ENCODE results near the gene MRPL39.

The MRPL39 gene

DNA sequence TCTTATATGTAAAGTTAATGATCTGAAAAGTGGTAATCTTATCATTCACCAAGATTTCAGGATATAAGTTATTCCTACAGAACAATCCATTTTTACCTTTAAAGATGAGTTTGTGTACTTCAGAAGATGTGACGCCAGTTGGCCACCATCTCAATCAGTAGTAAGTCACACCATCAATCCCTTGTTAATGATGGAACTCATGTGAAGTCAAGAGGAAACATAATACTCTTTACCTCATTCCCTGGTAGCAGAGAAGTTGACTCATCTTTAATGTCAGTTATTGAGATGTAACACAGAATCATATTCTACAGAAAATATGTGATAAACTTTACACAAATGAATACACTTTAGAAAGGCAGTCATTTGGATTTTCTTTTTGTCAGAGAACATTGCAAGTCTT, 38.2 kb downstream of the MRPL39 start:
- TF ChIP-seq, protein P1, sequence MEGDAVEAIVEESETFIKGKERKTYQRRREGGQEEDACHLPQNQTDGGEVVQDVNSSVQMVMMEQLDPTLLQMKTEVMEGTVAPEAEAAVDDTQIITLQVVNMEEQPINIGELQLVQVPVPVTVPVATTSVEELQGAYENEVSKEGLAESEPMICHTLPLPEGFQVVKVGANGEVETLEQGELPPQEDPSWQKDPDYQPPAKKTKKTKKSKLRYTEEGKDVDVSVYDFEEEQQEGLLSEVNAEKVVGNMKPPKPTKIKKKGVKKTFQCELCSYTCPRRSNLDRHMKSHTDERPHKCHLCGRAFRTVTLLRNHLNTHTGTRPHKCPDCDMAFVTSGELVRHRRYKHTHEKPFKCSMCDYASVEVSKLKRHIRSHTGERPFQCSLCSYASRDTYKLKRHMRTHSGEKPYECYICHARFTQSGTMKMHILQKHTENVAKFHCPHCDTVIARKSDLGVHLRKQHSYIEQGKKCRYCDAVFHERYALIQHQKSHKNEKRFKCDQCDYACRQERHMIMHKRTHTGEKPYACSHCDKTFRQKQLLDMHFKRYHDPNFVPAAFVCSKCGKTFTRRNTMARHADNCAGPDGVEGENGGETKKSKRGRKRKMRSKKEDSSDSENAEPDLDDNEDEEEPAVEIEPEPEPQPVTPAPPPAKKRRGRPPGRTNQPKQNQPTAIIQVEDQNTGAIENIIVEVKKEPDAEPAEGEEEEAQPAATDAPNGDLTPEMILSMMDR (IDR thresholded peaks at IDR 0.05; ENCODE audit: low read depth, low read length, missing control alignments): no peak
- H3K4me3 ChIP-seq (ENCODE audit: low read depth, low read length): peak overlapping the region; percentile 40; the same call in 1 of the 2 replicates
- DNase-seq (ENCODE audit: low read depth): no peak

DNA sequence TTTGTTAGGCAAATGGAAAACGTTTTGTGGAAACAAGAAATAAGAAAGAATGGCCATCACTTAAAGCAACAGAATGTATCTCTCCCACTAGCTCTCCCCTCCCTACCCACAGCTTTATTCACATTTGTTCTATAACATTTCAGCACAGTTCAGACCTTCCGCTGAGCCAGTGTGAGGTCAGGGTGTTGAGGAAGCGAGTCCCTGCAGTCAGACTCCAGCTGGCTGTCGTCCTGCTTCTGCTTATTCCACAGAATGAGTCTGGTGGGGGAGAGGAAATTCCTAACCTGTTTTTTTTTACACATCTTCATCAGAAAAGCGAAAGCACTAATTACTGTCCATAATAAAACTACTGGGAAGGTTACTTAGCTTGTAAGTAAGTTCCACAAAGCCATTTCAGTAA, 39.0 kb downstream of the MRPL39 start:
- no peak for DNase-seq (ENCODE audit: low read depth)
- TF ChIP-seq, protein P1 (IDR thresholded peaks at IDR 0.05; ENCODE audit: low read depth, low read length, missing control alignments): no peak
- H3K4me3 ChIP-seq (ENCODE audit: low read depth, low read length): peak overlapping the region; percentile 90

DNA sequence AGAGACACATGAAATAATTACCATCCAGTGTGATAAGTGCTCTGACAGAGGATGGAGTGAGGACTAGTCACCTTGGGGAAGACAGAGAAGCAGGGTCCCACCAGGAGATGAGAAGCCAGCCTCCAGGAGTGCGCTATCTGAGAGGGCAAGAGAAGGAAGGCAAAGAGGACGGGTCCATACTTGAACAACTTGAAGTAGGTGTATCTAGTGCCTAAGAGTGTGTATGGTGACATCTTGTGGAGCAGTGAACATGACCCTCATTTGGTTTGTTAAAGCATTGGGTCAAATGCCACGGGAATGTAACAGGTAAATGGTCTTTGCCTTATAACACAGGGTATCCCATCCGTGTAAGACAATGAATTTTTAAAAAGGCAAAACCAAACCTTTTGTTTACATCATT, 39.8 kb downstream of the MRPL39 start:
- H3K4me3 ChIP-seq (ENCODE audit: low read depth, low read length): peak overlapping the region; percentile 90
- TF ChIP-seq, protein P1 (IDR thresholded peaks at IDR 0.05; ENCODE audit: low read depth, low read length, missing control alignments): peak; percentile 38
- no peak for DNase-seq (ENCODE audit: low read depth)

DNA sequence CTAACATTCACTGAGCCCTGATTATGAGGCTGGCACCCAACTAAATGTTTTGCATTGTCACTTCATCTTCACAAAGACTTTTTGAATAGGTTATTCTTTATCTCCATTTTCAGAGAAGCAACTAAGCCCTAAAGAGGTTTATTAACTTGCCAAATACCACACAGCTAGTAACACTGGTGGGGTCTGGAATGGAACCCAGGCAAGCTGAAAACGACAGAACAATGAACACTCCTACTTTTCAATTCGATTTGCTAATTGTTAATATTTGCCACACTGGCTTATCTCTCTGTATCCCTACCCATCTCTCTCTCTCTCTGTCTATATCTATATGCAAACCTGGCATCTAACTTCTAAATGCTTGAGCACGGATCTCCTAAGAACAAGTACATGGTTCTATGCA, 40.6 kb downstream of the MRPL39 start:
- peak overlapping the region; percentile 90 for H3K4me3 ChIP-seq (ENCODE audit: low read depth, low read length)
- TF ChIP-seq, protein P1 (IDR thresholded peaks at IDR 0.05; ENCODE audit: low read depth, low read length, missing control alignments): no peak

DNA sequence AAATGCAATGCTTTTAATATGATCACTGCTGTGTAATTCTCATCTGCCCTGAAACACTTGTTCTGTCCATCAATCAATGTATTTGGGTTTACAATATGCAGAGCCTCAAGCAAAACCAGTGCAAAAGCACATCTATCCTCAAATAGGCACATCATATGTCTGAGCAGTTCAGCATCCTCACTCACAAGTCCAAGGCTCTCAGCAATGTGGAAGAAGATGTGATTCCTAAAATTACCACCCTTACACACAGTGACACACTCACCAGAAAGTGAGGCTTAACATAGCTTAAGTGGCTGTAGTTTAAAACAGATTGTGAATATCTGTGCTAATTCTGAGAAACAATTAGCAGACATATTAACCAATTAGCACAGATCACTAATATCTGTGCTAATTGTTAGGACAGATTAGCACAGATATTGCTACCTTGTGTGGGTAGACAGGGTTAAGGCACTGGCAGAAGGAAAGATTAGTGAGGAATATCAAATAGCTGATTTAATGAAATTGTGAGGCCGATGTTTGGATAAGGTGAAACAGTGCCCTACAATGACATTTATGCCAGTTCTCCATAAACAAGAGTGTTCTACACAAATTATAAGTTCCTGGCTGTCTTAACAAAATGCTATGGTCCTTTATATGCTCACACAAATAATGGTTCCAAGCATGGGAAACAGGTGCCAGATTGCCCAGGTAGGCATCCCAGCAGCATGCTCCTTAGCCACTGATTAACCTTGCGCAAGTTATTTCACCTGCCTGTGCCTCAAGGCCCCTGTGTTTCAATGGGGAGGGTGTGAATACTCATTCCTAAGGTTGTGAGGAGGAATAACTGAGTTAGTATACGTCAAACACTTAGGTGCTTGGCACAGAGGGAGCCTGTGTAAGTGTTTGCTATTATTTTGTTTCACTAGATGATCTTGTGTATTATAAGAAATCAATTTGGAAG, 41.7 kb downstream of the MRPL39 start:
- no peak for DNase-seq (ENCODE audit: low read depth)
- H3K4me3 ChIP-seq (ENCODE audit: low read depth, low read length): peak overlapping the region; percentile 90
- TF ChIP-seq, protein P1 (IDR thresholded peaks at IDR 0.05; ENCODE audit: low read depth, low read length, missing control alignments): no peak

More for the DNA sequence above, 40.6 kb downstream of the MRPL39 start:
- DNase-seq (ENCODE audit: low read depth): no peak

DNA sequence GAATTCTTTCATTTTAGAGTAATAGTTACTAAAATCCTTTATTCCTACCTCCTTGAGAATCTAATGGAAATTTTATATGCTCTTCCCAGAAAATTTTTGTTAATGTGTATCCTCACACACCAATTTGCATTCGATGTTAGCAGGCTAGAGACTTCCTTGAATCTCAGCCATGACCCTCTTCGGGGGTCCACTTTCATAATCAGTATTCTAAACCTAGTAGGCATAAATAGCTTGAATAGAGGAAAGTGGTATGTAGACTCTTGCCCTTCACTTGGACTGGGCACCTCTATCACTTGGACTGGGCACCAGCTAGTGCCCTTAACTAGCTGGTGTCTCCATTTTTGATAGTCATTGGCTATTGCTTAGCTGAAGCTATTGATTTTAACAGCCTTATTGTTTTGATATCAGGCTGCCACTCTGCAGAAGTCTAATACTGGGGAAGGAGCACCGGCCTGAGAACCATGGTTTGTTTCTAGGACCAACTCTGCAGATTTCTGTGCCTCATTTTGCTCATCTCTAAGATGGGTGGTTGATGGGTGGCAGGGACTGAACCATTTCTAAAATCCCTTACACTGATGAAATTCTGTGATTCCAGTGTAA, 42.8 kb downstream of the MRPL39 start:
- no peak for DNase-seq (ENCODE audit: low read depth)
- H3K4me3 ChIP-seq (ENCODE audit: low read depth, low read length): peak overlapping the region; percentile 90
- TF ChIP-seq, protein P1 (IDR thresholded peaks at IDR 0.05; ENCODE audit: low read depth, low read length, missing control alignments): no peak
